ENCODE results near the gene FHOD1.

The FHOD1 gene

DNA sequence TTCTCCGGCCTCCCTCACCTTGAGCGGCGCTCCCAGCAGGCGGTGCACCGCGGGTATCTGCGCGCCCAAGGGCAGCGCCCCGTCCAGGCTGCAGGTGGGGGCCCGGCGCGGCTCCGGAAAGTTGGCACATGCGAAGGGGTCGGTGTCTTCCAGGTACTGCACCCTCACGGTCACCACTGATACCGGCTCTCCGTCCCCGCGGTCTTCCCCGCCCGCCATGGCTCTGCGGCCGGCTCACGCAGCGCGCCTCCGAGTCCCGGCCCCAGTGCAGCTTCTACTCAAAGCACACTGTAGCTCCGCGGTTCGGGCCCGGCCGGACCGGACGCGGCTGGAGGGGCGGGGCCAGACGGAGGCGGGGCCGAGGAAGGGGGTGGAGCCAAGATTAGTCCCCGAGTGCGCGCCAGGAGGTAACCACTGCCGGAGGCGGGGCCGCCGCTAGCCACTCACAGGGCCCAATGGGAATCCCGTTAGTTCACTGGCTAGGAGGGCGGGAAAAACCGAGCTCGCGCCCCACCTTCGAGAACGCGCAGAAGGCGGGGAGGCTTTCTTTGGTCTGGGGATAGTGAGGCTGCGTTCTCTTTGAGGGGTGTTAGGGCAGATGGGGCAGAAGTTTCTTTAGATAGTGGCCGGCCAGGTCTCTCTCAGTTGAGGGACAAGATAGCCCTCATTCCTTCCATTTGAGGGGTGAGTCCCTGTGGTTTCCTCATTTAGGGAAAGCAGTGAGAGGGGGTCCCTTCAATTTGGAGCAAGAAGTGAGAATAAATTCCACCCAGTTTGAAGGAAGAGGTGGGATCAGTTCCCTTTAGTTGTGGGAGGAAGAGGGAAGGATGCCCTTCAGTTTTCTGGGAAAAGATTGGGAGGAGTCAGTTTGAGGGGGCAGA, at the start of gene FHOD1:
Gene FHOD1 (minus strand): TSS at position 290 of the 881 bp plus-strand sequence. CDS start 71 bp downstream, at position 219.
- DNase-seq = peak; percentile 72

- DNase-seq = no peak
These were observed 49.1 kb upstream of the FHOD1 start for GRCh38 chr16:67296420-67296819.

- no peak for DNase-seq
These were observed 47.7 kb upstream of the FHOD1 start for GRCh38 chr16:67294938-67295361.

- no peak for DNase-seq
These were observed 47.0 kb upstream of the FHOD1 start for GRCh38 chr16:67294171-67294757.

DNA sequence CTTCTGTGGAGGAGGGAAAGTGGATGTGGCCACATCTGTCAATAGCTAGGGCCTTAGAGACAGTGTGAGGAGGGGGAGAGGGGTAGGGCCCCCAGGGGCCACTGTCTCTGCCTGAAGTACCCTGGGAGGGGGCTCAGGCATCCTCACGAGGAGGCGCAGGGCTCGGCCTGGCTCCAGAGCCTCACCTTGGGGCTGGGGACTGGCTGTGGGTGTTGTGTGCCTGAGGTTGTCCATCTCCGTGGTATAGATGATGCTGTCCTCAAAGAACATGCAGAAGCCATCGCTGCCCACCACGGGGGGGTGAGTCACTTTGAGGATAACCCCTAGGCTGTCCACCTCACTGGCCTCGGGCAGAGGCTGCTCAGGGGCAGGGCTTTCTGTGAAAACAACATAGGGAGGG, 44.2 kb upstream of the FHOD1 start:
- DNase-seq = no peak

DNA sequence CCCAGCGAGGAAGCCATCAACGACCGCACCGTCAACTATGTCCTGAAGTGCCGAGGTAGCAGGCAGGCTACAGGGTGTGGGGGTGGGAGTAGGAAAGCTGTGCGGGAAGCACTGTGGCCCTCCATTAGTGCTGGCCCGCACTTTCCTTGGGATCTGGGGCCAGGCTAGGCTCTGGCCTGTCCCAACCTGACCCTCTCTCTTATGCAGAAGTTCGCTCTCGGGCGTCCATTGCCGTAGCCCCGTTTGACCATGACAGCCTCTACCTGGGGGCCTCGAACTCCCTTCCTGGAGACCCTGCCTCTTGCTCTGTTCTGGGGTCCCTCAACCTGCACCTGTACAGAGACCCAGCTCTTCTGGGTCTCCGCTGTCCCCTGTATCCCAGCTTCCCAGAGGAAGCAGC, 40.7 kb upstream of the FHOD1 start:
- no peak for DNase-seq

DNA sequence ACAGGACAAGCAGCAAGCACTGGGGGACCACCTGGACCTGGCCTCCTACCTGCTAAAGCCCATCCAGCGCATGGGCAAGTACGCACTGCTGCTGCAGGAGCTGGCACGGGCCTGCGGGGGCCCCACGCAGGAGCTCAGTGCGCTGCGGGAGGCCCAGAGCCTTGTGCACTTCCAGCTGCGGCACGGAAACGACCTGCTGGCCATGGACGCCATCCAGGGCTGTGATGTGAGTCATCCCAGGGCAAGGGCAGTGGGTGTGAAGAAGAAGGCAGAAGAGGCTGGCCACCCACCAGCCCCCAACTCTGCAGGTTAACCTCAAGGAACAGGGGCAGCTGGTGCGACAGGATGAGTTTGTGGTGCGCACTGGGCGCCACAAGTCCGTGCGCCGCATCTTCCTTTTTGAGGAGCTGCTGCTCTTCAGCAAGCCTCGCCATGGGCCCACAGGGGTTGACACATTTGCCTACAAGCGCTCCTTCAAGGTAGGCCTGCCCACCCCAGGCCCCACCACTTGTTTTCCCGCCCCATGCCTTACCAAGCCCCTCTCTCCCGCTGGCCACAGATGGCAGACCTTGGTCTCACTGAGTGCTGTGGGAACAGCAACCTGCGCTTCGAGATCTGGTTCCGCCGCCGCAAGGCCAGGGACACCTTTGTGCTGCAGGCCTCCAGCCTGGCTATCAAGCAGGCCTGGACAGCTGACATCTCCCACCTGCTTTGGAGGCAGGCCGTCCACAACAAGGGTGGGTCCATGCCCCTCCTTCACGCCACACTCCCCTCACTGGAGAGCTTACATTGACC, 39.4 kb upstream of the FHOD1 start:
- no peak for DNase-seq

DNA sequence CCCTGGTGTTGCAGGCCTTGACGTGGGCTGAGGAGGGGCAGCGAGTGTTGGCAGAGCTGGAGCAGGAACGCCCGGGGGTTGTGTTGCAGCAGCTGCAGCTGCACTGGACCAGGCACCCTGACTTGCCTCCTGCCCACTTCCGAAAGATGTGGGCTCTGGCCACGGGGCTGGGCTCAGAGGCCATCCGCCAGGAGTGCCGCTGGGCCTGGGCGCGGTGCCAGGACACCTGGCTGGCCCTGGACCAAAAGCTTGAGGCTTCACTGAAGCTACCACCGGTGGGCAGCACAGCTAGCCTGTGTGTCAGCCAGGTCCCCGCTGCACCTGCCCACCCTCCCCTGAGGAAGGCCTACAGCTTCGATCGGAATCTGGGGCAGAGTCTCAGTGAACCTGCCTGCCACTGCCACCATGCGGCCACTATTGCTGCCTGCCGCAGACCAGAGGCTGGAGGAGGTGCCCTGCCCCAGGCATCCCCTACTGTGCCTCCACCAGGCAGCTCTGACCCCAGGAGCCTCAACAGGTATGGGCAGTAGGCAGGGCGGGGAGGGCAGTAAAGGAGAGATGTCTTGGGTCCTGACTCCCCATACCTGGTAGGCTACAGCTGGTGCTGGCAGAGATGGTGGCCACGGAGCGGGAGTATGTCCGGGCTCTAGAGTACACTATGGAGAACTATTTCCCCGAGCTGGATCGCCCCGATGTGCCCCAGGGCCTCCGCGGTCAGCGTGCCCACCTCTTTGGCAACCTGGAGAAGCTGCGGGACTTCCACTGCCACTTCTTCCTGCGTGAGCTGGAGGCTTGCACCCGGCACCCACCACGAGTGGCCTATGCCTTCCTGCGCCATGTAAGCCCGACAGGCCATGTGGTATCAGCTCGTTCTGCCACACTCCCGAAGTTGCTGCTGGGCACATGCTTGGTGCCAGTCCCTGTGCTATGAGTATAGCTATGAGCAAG, 37.7 kb upstream of the FHOD1 start:
- peak; percentile 64 for DNase-seq

DNA sequence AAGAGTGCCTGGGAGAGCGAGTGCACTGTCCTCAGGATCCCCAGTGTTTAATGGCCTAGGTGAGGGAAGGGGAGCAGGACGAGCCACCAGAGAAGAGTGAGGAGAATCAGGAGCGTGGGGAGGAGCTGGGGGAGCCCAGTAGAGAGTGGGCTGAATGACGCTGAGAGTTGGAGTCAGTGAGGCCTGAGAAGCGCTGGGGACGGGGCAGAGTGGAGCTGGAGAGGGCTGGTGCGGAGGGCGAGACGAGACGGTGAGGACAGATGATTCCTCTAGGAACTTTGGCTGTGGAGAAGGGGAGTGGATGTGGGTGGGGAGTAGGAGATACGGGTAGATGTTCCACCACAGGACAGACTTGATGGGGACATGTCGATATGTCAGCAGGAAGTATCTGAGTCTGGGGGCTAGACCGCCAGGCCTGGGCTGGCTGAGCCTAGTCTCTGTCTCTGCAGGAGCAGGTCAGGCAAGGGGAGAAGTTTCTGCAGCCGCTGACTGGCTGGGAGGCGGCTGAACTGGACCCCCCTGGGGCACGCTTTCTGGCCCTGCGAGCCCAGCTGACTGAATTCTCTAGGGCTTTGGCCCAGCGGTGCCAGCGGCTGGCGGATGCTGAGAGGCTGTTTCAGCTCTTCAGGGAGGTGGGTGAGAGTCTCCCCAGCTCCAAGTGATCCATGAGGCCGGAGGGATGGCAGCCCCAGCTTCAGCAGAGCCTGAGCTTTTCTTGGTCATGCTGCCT, 36.7 kb upstream of the FHOD1 start:
- no peak for DNase-seq

- no peak for DNase-seq
These were observed 36.0 kb upstream of the FHOD1 start for GRCh38 chr16:67283039-67283825.

- no peak for DNase-seq
These were observed 35.1 kb upstream of the FHOD1 start for GRCh38 chr16:67282447-67282805.

- DNase-seq = no peak
These were observed 34.5 kb upstream of the FHOD1 start for GRCh38 chr16:67281536-67282446.

- DNase-seq = no peak
These were observed 33.1 kb upstream of the FHOD1 start for GRCh38 chr16:67280090-67281015.

- peak; percentile 33 for DNase-seq
These were observed 32.2 kb upstream of the FHOD1 start, which contains the start of gene PLEKHG4 for GRCh38 chr16:67279296-67280089. Gene PLEKHG4, plus strand, starts transcription at chr16:67279532. Its CDS starts 513 bp downstream, at chr16:67280045.

- no peak for DNase-seq
These were observed 31.6 kb upstream of the FHOD1 start for GRCh38 chr16:67278773-67279295.

DNA sequence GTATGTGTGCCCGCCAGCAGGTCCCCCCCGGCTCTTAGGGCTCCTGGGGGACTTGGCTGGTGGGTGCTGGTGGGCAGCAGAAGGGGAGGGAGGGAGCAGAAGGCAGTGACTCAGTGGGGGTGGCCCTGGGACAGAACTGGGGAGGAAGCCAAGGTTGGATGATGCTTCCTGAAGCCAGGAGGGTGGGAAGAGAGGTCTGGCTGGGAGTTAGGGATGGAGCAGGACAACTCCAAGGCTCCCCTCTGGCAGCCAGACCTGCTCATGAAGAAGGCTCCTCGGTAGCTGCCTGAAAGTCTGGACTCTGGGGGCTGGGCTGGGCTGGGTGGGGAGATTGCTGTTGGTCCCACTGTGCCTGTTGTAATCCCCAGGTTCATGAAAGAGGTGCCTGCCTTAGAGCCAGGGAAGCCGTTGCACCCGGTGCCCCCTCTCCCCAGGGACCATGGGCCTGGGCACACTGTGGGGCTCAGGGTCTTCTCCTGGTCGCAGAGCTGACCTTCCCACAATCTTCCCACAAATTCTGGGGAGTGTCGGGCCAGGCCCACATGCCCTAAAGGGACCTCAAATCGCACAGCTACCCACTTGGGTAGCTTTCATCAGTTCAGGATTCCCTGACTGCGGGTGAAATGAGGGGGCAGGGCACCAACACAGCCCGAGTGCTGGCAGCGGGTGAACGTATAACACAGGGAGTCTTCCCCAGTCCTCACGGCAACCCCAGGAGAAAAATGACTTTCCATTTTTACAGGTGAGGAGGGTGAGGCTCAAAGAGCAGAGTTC, 30.9 kb upstream of the FHOD1 start:
- no peak for DNase-seq

Data from SHP77 treated with DMSO at 0.1 percent for 48 hours (cell line).